ENCODE measurements around the gene IPO5. TPM values are rescaled to one million over a fixed set of nuclear protein-coding genes. Genes with fewer than 3 reads are reported as not detected.

IPO5 gene
- polyA plus RNA-seq, 1 of the 3 experiments (the other 2 are of a cell fraction) = 77.1 TPM

DNA sequence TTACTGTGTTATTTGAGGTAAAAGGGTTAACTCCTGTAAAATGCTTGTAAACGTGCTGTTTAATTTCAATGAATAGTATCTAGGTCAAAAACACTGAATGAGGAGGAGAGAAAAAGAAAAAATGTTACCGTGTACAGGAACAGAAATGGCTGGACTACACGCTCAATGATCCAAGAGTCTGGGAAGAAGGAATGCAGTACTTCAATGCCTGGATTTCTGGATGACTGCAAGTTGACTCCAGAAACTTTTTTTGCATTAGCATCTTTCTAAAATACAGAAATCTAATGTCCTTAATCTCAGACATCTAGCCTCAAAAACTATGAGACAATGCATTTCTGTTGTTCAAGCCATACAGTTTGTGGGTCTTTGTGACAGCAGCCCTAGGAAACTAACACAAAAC is 17.4 kb upstream of the IPO5 start:
- Histone ChIP-seq H3K36me3 (replicated peaks in 1 of 2; ENCODE audit: control insufficient read depth in 1 of 2, insufficient read depth in 2 of 2, low read length in 1 of 2) (no peaks in the 10 kb centered on the region), H3K27ac (ENCODE audit: low read depth in 2 of 2, low read length in 1 of 2) (no peak overlapping the region), H3K4me2 (no peak overlapping the region), H3K79me2 (ENCODE audit: insufficient read depth) (no peaks in the 10 kb centered on the region), H3K9ac (no peak overlapping the region), H3K4me3 (ENCODE audit: low read depth in 2 of 2, low read length in 1 of 2) (no peak overlapping the region), H3K9me2 (no peaks in the 10 kb centered on the region), H3F3A (replicated peaks; ENCODE audit: insufficient read depth) (no peaks in the 10 kb centered on the region), H3K9me3 (no peaks in the 10 kb centered on the region), H2AFZ (ENCODE audit: low read depth) (no peak overlapping the region), H3K27me3 (ENCODE audit: insufficient read depth) (no peaks in the 10 kb centered on the region), H3K4me1 (ENCODE audit: control insufficient read depth in 1 of 2, insufficient read depth in 2 of 2, low read depth in 1 of 2, low read length in 1 of 2) (peaks cover 0 to 2% of the 10 kb centered on the region in 2 experiments; a peak in 1 of 4 replicates), H4K20me1 (ENCODE audit: insufficient read depth) (no peaks in the 10 kb centered on the region)
- TF ChIP-seq GATA2 (CRISPR knock-in tag; IDR thresholded peaks at IDR 0.05) (no peak), RFX5 (IDR thresholded peaks at IDR 0.05; ENCODE audit: low read length) (no peak), TCF12 (IDR thresholded peaks at IDR 0.05) (no peak), RAD21 (IDR thresholded peaks at IDR 0.05; ENCODE audit: low read length) (no peak), SMC3 (IDR thresholded peaks at IDR 0.05; ENCODE audit: low read depth, low read length) (no peak), NRF1 (IDR thresholded peaks at IDR 0.05; ENCODE audit: low read depth, low read length) (no peak), FOXJ3 (CRISPR knock-in tag; IDR thresholded peaks at IDR 0.05) (no peak), MEF2A (IDR thresholded peaks at IDR 0.05; ENCODE audit: borderline replicate concordance, low read depth) (no peak), GABPA (IDR thresholded peaks at IDR 0.05; ENCODE audit: low read depth) (no peak), FOSL2 (IDR thresholded peaks at IDR 0.05; ENCODE audit: borderline replicate concordance, low read depth) (no peak), RCOR1 (IDR thresholded peaks at IDR 0.05; ENCODE audit: low read length) (no peak), CHD2 (IDR thresholded peaks at IDR 0.05; ENCODE audit: low read length, partially characterized antibody) (no peak), TAF1 (IDR thresholded peaks at IDR 0.05; ENCODE audit: borderline replicate concordance, low read depth, low read length) (no peak), TEAD4 (IDR thresholded peaks at IDR 0.05; ENCODE audit: borderline replicate concordance, insufficient read depth) (no peak), EP300 (IDR thresholded peaks at IDR 0.05; ENCODE audit: borderline replicate concordance in 1 of 2, low read depth in 1 of 2, low read length in 1 of 2) (no peak)
- TF ChIP-seq, protein P1, sequence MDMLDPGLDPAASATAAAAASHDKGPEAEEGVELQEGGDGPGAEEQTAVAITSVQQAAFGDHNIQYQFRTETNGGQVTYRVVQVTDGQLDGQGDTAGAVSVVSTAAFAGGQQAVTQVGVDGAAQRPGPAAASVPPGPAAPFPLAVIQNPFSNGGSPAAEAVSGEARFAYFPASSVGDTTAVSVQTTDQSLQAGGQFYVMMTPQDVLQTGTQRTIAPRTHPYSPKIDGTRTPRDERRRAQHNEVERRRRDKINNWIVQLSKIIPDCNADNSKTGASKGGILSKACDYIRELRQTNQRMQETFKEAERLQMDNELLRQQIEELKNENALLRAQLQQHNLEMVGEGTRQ (IDR thresholded peaks at IDR 0.05; ENCODE audit: borderline replicate concordance, low read depth, low read length) = no peak
- TF ChIP-seq, protein P2, sequence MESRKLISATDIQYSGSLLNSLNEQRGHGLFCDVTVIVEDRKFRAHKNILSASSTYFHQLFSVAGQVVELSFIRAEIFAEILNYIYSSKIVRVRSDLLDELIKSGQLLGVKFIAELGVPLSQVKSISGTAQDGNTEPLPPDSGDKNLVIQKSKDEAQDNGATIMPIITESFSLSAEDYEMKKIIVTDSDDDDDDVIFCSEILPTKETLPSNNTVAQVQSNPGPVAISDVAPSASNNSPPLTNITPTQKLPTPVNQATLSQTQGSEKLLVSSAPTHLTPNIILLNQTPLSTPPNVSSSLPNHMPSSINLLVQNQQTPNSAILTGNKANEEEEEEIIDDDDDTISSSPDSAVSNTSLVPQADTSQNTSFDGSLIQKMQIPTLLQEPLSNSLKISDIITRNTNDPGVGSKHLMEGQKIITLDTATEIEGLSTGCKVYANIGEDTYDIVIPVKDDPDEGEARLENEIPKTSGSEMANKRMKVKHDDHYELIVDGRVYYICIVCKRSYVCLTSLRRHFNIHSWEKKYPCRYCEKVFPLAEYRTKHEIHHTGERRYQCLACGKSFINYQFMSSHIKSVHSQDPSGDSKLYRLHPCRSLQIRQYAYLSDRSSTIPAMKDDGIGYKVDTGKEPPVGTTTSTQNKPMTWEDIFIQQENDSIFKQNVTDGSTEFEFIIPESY (IDR thresholded peaks at IDR 0.05; ENCODE audit: borderline replicate concordance, low read depth) = no peak
- TF ChIP-seq, protein P3, sequence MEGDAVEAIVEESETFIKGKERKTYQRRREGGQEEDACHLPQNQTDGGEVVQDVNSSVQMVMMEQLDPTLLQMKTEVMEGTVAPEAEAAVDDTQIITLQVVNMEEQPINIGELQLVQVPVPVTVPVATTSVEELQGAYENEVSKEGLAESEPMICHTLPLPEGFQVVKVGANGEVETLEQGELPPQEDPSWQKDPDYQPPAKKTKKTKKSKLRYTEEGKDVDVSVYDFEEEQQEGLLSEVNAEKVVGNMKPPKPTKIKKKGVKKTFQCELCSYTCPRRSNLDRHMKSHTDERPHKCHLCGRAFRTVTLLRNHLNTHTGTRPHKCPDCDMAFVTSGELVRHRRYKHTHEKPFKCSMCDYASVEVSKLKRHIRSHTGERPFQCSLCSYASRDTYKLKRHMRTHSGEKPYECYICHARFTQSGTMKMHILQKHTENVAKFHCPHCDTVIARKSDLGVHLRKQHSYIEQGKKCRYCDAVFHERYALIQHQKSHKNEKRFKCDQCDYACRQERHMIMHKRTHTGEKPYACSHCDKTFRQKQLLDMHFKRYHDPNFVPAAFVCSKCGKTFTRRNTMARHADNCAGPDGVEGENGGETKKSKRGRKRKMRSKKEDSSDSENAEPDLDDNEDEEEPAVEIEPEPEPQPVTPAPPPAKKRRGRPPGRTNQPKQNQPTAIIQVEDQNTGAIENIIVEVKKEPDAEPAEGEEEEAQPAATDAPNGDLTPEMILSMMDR (IDR thresholded peaks at IDR 0.05) = no peak
- TF ChIP-seq, protein P4, sequence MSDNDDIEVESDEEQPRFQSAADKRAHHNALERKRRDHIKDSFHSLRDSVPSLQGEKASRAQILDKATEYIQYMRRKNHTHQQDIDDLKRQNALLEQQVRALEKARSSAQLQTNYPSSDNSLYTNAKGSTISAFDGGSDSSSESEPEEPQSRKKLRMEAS (IDR thresholded peaks at IDR 0.05; ENCODE audit: low read depth) = no peak
- no peak for DNase-seq
- ChIA-PET CTCF (no interaction called here), POLR2A (no interaction called here)
- 77% methylated on average over 3 of the region's 3 CpGs for WGBS (ENCODE audit: low lambda C conversion rate)

Data from SK-N-SH (cell line).